Omental fat pad (tissue), 4 donors: ENCODE results near the gene IL6ST. TPM values are rescaled to one million over a fixed set of nuclear protein-coding genes. Genes with fewer than 3 reads are reported as not detected.
A peak's percentile ranks its signal among the peaks of the same experiment; 100 is the strongest.
"Not testable (repeated sequence)": the region's sequence is repeated elsewhere in the genome, so short reads cannot be mapped to it uniquely, and the experiment has no call there.

Experiments
- ATAC-seq: fragments of 150-250 bp; one replicate; pipeline ENCODE4 v1.9.1; 2016; ENCODE audit warnings: mild to moderate bottlenecking, moderate library complexity; ENCODE audit not compliant: low FRiP score
- DNase-seq: peaks from one replicate; pipeline ENCODE4 v3.0.0-alpha.2; 2019; ENCODE audit warnings: low spot score
- CTCF ChIP-seq, 3 donors: fragments of 450-650 bp; IDR thresholded peaks; one replicate each; pipeline ENCODE4 v1.5.1; 2016 to 2017; ENCODE audit warnings: antibody characterized with exemption in 3 of 3, mild to moderate bottlenecking in 3 of 3, moderate library complexity in 2 of 3
- total RNA-seq, 4 donors: library from RNA; depleted of rRNA; stranded (reverse); fragments of >200 nt; gene quantifications; one replicate each; pipeline ENCODE4 v1.1.0, GENCODE V29; 2016

Gene IL6ST
- total RNA-seq, 4 donors from 2014 or later = 555 to 806 (median 682) TPM

- peak; percentile 70 for ATAC-seq
- TF ChIP-seq CTCF (IDR thresholded peaks at IDR 0.05) = no peak
Measured at GRCh38 chr5:56003179-56003578, 8.4 kb upstream of the IL6ST start.

GRCh38 chr5:56002303-56002702, 7.5 kb upstream of the IL6ST start:
- DNase-seq = no peak
- no peak for ATAC-seq
- TF ChIP-seq CTCF (IDR thresholded peaks at IDR 0.05) = no peak

More at GRCh38 chr5:56003179-56003578, 8.4 kb upstream of the IL6ST start:
- no peak for DNase-seq

DNA sequence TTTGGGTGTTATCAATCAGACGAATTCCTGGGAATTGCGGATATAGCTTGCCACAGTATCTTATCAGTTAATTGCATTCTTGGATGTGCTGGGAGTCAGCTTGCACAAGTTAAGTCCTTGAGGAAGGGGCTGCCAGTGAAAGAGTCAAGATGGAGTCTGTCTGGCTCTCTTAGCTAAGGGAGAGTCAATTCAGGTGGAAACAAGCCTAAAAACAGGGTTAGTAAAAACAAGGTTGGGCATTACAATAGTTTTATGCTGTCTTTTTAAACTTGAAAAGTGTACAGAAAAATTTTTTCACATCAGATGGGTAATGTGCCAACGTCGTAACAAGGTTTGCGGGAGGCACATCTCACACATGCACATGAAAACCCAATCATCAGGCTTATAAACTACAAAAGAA, 5.5 kb upstream of the IL6ST start:
- not testable (repeated sequence) for DNase-seq

GRCh38 chr5:55998966-55999365, 4.2 kb upstream of the IL6ST start:
- ATAC-seq (no peak), DNase-seq (no peak)
- no peak for TF ChIP-seq CTCF (IDR thresholded peaks at IDR 0.05)

More for the DNA sequence above, 5.5 kb upstream of the IL6ST start:
- not testable (repeated sequence) for ATAC-seq

GRCh38 chr5:55997742-55998351, 3.1 kb upstream of the IL6ST start:
- peak; percentile 16 for ATAC-seq
- TF ChIP-seq CTCF (IDR thresholded peaks at IDR 0.05) = no peak
- DNase-seq = no peak

DNA sequence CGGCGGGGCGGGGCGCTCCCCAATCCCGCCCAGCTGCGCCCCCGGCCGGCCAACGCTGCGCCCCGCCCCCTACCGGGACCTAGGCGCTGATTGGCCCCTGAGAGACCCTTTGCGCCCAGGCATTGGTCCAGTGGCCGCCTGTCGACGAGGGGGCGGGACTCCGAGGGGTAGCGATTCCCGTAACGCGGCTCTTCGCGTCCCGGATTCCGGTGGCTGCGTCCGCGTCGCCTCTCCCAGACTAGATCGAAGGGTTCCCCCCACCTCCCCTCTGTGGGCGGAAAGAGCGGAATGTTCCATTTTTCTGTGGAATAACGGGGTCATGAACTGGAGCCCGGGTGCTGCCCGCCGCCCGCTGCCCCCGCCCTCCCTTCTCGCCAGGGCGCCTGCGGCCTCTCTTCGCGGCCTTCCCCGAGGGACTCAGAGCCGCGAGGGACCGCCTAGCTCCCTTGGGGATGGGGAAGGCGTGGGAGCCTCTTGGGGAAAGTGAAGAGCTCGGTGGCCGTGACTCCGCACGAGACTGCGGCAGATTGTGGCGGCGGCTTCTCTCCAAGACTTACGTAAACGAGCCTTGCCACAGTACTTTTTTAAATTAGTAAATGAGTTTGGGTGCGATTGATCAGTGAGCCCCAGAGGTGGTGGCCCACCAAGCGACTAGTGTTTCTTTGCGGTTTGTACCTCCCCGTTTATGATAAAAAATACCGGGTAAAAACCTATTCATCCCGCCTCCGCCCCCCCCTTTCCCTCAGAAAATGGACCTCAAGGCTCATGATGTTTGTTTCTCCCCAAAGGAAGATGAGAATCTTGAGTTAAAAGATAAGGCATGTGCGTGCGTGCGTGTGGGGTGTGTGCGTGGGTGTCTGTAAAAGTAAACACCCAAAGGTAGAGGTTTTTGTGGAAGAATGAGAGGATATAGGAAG, 493 bp upstream of the IL6ST start:
- DNase-seq = peak; percentile 87
- peak; percentile 97 for ATAC-seq
- TF ChIP-seq CTCF (IDR thresholded peaks at IDR 0.05) = no peak

DNA sequence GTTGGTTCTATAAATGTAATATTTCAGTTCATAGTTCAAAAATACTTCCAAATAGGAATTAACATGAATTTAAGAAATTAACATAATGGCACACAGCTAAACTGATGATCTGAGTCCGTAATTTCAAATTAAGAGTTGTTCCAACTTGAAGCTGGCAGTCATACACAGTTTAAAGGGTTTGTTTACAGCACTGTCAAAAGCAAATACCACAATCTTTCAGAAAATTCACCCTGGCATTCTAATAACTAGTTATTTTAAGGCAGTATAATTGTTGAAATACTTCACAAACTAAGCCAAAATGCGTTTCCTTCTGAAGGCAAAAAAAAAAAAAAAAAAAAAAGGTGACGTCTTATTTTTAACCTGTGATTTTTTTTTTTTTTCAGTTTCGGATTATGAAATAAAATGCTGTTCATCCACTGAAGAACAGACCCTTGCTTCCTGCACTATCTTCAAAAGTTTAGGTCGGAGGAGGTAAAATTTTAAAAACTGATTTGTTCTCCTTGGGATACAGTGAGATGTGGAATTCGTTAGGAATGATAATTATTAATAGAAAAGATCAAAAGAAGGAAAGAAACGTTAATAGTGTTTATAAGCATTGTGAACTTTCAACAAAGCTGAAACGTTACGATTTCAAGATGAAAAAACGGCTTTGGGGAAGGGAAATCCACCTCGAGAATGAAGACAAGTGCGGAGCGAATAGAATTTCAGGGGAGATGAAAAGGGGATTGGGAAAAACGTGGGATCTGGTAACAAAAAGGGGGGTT, 850 bp downstream of the IL6ST start:
- no peak for ATAC-seq
- TF ChIP-seq CTCF (IDR thresholded peaks at IDR 0.05) = no peak
- DNase-seq = no peak
